Choroid plexus epithelial cell (primary cell): ENCODE measurements around the gene AKAP5.

Source experiments
- DNase-seq: peaks from one replicate; pipeline ENCODE4 v3.0.0-alpha.2; 2010; ENCODE audit warnings: low read depth
- H3K4me3 ChIP-seq: 2 replicates; pipeline ENCODE4 v1.5.1; 2011; ENCODE audit warnings: low read depth, mild to moderate bottlenecking, control low read depth, low read length, moderate library complexity
- CTCF ChIP-seq: conservative IDR thresholded peaks from 2 replicates; pipeline ENCODE4 v1.5.1; 2011; ENCODE audit warnings: low read depth, mild to moderate bottlenecking, control low read depth, inconsistent platforms, low read length, moderate library complexity

The AKAP5 gene

GRCh38 chr14:64507376-64508156 lies 42.3 kb downstream of the AKAP5 start:
- peak overlapping the region; percentile 11 for H3K4me3 ChIP-seq
- DNase-seq: peak; percentile 57

GRCh38 chr14:64508215-64508776 lies 43.0 kb downstream of the AKAP5 start:
- DNase-seq: no peak
- H3K4me3 ChIP-seq: no peak overlapping the region
- no peak for TF ChIP-seq CTCF

More at GRCh38 chr14:64507376-64508156, 42.3 kb downstream of the AKAP5 start:
- TF ChIP-seq CTCF: no peak

GRCh38 chr14:64509036-64509435 lies 43.7 kb downstream of the AKAP5 start:
- H3K4me3 ChIP-seq: no peak overlapping the region
- no peak for TF ChIP-seq CTCF
- no peak for DNase-seq

GRCh38 chr14:64510825-64511671 lies 45.7 kb downstream of the AKAP5 start:
- peak; percentile 83 for DNase-seq
- no peak overlapping the region for H3K4me3 ChIP-seq
- TF ChIP-seq CTCF: peak; percentile 89

GRCh38 chr14:64513271-64513670 lies 48.0 kb downstream of the AKAP5 start:
- TF ChIP-seq CTCF: no peak
- DNase-seq: no peak

DNA sequence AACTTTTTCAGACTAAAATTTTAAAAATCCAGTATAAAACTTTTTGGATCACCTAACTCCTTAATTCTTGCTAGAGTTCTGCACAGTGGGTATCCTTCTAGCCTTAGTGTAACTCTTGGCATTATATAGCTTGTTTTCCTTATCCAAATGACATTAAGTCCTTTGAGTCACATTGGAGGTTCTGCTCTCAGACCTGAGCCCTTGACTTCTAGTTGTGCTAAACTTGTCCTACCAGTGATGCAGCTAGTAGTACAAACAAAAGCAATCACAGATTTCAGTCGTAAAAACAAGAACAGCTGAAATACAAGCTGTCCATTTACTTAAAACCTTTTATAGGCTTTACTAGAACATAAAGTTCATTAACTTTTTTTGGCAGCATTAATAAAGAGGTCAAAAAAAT lies 49.8 kb downstream of the AKAP5 start:
- no peak for TF ChIP-seq CTCF
- no peak overlapping the region for H3K4me3 ChIP-seq
- no peak for DNase-seq

More at GRCh38 chr14:64513271-64513670, 48.0 kb downstream of the AKAP5 start:
- no peak overlapping the region for H3K4me3 ChIP-seq
